NCI-H748 (cell line): Measurements from ENCODE around the gene THRAP3.
"Not testable (repeated sequence)": the region's sequence is repeated elsewhere in the genome, so short reads cannot be mapped to it uniquely, and the experiment has no call there.

Experiments used
- DNase-seq: peaks from one replicate; lab custom pipeline; 2025; ENCODE audit not compliant: unreplicated experiment; lab: John Stamatoyannopoulos, UW

THRAP3 gene, protein sequence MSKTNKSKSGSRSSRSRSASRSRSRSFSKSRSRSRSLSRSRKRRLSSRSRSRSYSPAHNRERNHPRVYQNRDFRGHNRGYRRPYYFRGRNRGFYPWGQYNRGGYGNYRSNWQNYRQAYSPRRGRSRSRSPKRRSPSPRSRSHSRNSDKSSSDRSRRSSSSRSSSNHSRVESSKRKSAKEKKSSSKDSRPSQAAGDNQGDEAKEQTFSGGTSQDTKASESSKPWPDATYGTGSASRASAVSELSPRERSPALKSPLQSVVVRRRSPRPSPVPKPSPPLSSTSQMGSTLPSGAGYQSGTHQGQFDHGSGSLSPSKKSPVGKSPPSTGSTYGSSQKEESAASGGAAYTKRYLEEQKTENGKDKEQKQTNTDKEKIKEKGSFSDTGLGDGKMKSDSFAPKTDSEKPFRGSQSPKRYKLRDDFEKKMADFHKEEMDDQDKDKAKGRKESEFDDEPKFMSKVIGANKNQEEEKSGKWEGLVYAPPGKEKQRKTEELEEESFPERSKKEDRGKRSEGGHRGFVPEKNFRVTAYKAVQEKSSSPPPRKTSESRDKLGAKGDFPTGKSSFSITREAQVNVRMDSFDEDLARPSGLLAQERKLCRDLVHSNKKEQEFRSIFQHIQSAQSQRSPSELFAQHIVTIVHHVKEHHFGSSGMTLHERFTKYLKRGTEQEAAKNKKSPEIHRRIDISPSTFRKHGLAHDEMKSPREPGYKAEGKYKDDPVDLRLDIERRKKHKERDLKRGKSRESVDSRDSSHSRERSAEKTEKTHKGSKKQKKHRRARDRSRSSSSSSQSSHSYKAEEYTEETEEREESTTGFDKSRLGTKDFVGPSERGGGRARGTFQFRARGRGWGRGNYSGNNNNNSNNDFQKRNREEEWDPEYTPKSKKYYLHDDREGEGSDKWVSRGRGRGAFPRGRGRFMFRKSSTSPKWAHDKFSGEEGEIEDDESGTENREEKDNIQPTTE

DNA sequence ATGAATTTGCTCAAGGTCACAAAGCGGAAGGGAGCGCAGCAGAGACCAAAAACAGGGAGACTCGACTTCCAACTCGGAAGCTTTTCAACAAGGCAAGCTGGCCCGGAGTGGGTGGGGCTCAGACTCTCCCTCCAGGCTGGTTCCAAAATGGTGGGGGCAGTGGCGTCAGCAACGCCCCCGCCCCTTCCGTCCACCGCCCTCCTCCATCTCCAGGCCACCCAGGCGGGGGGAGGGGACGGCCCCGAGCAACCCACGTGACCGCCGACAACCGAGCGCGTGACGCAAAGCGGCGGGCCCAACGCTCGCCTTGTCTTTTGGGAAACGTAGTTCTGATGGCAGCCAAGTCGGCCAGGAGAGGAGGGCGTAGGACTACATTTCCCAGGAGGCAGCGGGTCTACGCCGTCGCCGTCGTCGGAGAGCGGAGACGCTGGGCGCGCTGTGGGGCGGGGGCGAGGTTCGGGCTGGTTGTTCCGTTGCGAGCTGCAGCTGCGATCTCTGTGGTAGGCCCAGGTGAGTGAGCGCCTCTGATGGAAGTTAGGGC, at the start of gene THRAP3:
Gene THRAP3, plus strand, starts transcription at position 448 of the 541 bp plus-strand sequence. CDS start 58,121 bp downstream, outside the sequence.
- peak; percentile 98 for DNase-seq

- DNase-seq: no peak
These were observed 49.5 kb upstream of the THRAP3 start for GRCh38 chr1:36174713-36175112.

- DNase-seq: peak; percentile 20
These were observed 48.8 kb upstream of the THRAP3 start for GRCh38 chr1:36175137-36176095.

GRCh38 chr1:36176106-36176949, 47.9 kb upstream of the THRAP3 start:
- DNase-seq: no peak

DNA sequence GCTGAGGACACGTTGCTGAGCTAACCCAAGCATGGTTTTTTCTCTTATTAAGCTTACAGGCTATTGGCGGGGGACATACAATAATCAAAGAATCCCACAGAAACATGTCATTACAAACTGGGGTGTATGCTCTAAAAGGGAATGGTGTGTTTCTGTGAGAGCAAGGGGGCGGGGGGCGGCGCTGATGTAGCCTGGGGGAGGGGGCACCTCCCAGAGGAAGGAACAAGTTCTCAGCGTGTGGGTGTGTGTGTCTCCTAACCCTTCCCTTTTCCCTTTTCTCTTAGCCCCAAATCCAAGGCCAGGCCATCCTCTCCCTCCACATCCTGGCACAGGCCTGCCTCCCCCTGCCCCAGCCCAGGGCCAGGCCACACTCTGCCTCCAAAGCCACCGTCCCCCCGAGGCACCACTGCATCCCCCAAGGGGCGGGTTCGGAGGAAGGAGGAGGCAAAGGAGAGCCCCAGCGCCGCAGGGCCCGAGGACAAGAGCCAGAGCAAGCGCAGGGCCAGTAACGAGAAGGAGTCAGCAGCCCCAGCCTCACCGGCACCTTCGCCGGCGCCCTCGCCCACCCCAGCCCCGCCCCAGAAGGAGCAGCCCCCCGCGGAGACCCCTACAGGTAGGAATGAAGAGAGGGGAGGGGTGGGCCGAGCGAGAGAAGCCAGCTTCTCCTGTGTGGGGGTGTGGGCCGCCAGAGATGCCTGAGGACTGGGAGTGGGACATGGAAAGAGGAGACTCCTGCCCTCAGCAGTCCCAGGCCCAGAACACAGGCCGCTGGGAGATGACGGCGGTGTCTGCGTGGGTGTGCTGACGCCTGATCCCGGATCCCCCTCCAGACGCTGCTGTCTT, 46.4 kb upstream of the THRAP3 start:
- no peak for DNase-seq

- no peak for DNase-seq
These were observed 45.6 kb upstream of the THRAP3 start for GRCh38 chr1:36178471-36179219.

- DNase-seq: no peak
These were observed 45.0 kb upstream of the THRAP3 start for GRCh38 chr1:36179220-36179600.

GRCh38 chr1:36182734-36183133, 41.5 kb upstream of the THRAP3 start:
- no peak for DNase-seq

DNA sequence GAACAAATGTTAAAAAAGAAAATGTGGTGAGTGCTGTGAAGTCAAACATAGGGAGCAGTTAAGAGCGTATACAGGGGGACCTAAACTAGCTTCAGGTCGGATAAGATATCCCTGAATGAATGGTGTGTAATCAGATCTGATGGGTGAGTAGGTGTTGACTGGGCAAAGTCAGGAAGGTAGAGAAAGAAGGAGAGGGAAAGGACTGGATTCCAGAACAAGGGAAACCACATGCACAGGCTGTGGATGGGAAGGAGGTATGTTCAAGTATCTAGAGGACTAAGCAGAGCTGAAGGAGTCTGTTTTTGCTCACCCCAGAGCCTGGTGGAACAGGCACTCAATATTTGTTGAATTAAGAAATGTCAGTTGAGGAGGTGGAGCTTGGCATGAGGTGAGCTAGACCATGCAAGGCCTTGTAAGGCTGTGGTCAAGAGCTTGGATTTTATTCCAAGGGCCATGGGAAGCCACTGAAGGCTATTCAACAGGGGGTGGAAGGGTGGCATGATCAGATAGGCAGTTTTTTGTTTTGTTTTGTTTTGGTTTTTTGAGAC, 40.9 kb upstream of the THRAP3 start:
- no peak for DNase-seq

- peak; percentile 65 for DNase-seq
These were observed 36.2 kb upstream of the THRAP3 start for GRCh38 chr1:36187800-36188593.

DNA sequence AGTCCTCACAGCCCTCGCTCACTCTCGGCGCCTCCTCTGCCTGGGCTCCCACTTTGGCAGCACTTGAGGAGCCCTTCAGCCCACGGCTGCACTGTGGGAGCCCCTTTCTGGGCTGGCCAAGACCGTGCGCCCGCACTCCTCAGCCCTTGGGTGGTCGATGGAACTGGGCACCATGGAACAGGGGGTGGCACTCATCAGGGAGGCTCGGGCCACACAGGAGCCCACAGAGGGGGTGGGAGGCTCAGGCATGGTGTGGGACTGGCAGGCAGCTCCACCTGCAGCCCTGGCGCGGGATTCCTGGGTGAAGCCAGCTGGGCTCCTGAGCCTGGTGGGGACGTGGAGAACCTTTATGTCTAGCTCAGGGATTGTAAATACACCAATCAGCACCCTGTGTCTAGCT, 27.4 kb upstream of the THRAP3 start:
- not testable (repeated sequence) for DNase-seq

DNA sequence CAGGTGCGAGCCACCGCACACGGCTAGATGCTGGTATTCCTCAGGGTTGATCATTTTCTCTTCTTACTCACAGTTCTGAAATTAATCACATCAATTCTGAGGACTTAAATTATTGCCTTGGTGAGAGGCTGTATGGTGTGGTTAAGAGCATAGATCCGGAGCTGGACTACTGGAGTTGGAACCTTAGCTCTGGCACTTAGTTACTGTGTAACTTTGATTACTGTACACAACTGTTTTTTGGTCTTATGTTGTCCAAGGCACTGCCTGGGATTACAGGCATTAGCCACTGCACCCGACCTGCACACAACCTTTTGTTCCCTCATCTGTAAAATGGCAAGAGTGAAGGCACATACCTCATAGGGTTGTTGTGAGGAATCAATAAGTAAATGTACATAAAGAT, 25.6 kb upstream of the THRAP3 start:
- DNase-seq: no peak

DNA sequence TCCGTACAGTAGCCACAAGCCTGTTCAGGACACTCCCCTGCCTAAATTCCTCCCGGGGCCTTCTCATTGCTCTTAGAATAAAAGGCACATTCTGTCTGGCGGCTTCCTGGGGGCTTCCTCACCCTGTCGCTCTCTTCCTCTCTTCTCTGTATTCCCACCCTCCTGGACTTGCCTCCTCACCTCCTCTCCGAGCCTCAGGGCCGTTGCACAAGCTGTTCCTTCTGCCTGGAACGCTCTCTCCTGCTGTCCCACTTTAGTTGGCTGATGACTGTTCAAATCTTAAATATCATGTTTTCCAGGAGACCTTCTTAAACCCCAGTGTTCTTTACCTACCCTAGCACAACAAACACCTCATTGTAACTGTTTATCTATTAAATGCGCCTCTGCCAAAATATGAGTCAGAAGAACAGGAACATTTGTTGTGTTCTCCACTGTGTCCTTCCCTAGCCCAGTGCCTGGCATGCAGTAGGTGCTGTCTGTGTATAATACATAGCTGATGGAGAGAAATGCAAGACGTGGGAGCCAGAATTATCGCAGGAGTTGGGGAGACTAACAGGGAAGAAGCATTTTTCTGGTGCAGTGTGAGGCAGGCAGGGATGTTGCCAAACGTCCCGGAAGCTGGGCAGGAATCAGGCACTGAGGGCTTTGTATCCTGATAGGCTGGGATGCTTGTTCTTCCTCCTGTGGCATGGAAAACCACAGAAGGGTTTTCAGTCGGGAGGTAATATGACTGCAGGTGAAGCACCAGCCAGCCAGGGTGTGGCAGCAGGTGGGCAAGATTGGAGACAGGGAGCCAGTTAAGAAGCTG, 24.1 kb upstream of the THRAP3 start:
- DNase-seq: no peak

DNA sequence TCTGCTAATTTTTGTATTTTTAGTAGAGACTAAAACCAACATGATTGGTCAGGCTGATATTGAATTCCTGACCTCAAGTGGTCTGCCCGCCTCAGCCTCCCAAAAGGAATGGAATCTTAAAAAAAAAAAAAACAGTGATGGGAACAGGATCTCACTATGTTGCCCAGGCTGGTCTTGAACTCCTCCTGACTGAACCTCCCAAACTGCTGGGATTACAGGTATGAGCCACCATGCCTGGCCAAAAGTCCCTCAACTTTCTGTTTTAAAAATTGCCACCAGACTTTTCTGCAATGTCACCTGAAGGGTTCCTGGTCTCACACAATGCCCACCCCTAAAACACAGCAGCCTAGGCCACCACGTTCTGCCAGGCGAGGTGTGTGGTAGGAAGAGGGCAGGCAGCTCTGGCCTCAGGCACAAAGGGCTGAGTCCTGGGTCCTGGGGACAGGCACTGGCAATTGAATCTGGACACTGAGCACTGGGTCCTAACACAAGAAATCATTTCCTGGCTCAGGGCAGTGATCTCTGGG, 21.2 kb upstream of the THRAP3 start:
- no peak for DNase-seq

DNA sequence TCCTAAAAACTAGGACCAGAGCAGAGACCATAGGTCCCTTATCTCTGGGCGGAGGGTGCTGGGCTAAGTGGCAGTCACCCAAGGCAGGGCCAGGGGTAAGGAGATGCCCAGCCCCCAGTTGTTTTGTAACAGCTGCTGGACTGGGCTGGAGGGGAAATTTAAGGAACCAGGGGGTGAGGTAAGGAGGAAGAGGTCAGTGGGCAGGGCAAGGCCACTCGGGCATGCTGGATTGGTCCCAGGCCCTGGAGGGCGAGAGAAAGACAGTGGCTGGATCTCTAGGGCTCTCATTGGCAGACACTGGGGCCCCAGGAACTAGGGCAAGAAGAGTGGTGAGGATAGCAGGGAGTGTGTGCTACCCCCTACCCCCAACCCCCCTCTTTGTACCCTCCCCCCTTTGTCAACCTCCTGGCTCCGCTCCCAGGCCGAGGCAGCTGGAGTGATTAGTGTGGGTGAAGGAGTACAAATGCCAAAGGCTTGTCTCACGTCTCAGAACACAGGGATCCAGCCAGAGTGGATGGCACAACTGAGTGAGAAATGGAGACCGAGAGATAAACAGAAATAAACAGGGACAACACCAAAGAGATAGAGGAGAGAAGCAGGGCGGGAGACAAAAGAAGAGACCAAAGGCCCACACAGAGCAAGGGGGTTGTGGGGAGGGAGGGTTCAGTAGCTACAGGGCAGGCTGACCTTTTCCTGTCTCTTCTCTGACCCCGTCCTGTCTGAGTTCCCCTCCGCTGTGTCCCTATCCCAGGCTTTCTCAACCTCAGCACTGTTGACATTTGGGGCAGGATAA, 20.5 kb upstream of the THRAP3 start:
- DNase-seq: no peak
